Stimulated activated CD4-positive, alpha-beta T cell treated with anti-CD3 and anti-CD28 coated beads, Interleukin-12 subunit alpha, Interleukin-12 subunit beta, amount 100 ng/mL, for 4 hours (primary cell): Measurements from ENCODE around the gene GNB4.

ENCODE experiments used
- DNase-seq: peaks from one replicate; pipeline ENCODE4 v3.0.0-alpha.2; 2020

Gene GNB4

DNA sequence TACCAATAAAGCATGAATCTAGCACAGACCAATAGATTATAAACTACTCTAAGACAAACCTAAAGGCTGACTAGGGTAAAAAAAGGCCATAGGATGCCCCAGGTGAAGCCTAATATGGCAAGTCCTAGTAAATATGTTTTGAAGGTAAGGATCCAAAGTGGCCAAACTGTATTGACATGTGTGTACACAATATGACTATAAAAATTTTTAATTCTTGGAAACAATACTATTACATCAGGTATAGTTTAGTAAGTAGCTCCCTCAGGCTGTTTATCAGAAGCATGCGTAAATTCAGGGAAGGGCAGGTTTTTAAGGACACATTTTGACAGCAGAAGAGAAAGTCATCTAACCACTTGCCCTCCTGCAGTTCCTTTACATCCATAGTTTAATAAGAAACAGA, 18.8 kb downstream of the GNB4 start:
- no peak for DNase-seq

GRCh38 chr3:179432021-179432420, 19.2 kb downstream of the GNB4 start:
- no peak for DNase-seq

DNA sequence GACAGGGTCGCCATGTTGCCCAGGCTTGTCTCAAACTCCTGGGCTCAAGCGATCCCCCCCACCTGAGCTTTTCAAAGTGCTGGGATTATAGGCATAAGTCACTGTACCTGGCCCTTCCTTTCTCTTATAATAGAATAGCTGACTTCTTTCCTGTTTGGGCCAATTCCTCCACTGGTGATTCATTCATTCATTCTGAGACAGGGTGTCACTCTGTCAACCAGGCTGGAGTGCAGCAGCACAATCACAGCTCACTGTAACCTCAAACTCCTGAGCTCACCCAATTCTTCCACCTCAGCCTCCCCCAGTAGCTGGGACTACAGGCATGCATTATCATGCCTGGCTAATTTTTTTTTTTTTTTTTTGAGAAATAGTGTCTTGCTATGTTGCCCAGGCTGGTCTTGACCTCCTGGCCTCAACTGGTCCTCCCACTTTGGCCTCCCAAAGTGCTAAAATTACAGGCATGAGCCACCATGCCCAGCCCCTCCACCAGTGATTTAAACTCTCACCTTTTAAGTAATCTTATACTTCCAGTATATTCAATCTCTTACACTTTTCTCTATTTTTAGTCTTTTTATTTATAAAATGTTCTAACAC, 20.9 kb downstream of the GNB4 start:
- no peak for DNase-seq

GRCh38 chr3:179428876-179429548, 22.3 kb downstream of the GNB4 start:
- no peak for DNase-seq

DNA sequence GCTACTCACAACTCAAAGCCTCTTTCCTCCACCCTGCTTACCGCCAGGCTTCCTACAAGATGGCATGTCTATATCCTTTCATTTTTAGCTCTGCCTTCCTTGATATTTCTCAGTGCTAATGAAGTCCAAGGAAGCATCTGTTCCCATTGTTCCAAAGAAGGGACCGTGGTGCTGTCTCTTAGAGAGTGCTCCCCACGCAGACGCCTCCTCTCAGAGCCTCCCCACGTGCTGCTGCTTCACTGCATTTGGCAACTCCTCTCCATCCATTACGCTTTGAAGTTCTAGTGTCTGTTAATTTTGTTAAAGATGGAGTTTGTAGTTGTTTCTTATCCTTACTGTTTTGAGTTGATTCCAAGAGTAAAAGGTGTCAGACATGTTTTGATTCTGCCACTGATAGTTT, 26.2 kb downstream of the GNB4 start:
- no peak for DNase-seq

GRCh38 chr3:179421500-179421899, 29.8 kb downstream of the GNB4 start:
- no peak for DNase-seq

GRCh38 chr3:179418610-179419009, 32.7 kb downstream of the GNB4 start:
- no peak for DNase-seq

DNA sequence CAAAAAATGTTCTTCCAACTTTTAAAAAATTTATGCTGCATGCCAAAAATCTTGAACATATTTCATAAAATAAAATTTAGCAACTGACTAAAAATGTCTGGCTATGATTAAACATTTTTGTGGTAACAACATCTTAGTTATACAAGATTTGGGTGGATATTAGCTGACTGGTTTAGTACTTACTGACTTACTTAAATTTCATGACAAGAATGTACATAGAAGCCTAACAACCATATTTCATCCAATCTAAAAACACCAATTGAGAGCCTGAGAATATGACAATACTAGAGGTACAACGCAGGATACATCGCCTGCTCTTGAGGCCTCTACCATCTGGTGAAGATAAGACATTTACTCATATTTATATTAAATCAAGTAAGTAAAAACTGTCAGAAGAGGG, 34.6 kb downstream of the GNB4 start:
- DNase-seq = no peak

- DNase-seq = no peak
Measured at GRCh38 chr3:179415377-179415776, 35.9 kb downstream of the GNB4 start.

DNA sequence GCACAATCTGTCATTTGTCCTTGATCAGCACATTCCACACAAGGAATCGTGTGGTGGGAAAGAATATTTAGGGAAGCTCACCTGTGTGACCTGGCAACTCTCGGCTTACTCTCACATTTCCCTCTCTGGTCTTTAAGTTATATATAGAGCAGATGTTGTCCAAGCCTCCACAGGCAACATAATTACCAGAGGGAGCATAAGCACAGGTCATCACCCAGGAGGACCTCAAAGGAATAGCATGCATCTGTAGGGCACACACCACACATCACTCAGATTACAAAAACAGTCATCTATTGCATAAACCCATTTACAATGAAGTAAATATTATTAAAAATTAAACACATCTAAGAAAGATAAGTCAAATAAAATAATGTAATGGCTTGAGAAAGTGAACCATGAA, 36.5 kb downstream of the GNB4 start:
- DNase-seq = no peak

- DNase-seq = no peak
Measured at GRCh38 chr3:179410999-179411398, 40.3 kb downstream of the GNB4 start.

DNA sequence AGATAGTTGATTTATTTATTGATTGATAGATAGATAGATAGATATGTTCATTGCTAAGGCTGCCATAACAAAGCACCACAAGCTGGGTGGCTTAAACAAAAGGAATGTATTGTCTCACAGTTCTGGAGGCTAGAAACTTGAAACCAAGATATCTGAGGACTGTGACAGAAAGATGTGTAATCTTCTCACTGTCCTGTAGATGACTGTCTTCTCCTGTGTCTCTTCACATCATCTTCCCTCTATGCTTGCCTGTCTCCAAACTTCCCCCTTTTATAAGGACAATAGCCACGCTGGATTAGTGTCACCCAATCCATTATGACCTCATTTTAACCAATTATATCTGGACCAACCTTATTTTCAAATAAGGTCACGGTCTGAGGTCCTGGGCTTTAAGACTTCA, 40.9 kb downstream of the GNB4 start:
- DNase-seq = no peak

GRCh38 chr3:179404307-179404706, 47.0 kb downstream of the GNB4 start:
- no peak for DNase-seq

DNA sequence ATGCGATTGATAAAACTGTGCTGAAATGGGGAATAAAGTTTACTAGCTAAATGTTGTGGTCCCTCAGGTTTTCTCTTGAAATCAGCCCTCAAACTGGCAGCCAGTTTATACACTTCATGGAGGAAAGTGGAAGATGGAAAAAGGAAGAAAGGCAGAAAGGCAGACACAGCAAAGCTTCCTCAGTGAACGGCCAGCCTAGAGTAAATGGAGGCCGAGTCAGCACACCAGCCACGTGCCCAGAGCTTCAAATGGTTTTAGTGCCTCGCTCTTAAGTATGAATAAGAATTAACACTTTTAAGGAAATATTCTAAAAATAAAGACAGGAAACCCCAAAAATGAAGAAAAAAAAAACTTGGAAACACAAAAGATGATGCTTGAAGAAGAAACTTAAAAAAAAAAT, 48.3 kb downstream of the GNB4 start:
- DNase-seq = no peak

DNA sequence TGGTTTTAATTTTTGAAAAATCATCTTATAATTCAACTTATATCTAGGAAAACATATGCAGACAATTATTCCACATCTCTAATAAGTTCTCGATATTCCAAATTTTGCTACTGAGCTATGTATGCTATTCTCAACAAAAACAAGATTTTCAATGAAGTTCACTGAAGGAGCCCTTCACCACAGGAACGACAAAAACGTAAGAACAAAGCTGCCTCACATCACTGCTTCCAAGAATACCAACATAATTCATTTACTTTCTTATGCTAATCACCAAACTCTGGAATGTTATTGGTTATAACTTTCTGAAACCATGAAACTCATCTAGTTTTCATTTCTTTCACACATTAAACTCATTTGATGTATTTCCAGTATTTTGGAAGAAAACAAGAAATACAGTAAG, 49.7 kb downstream of the GNB4 start:
- no peak for DNase-seq

GRCh38 chr3:179398574-179399231, 52.6 kb downstream of the GNB4 start:
- DNase-seq = no peak

- DNase-seq = no peak
Measured at GRCh38 chr3:179391906-179392305, 59.4 kb downstream of the GNB4 start.

GRCh38 chr3:179376474-179376873, 74.8 kb downstream of the GNB4 start:
- DNase-seq = no peak

DNA sequence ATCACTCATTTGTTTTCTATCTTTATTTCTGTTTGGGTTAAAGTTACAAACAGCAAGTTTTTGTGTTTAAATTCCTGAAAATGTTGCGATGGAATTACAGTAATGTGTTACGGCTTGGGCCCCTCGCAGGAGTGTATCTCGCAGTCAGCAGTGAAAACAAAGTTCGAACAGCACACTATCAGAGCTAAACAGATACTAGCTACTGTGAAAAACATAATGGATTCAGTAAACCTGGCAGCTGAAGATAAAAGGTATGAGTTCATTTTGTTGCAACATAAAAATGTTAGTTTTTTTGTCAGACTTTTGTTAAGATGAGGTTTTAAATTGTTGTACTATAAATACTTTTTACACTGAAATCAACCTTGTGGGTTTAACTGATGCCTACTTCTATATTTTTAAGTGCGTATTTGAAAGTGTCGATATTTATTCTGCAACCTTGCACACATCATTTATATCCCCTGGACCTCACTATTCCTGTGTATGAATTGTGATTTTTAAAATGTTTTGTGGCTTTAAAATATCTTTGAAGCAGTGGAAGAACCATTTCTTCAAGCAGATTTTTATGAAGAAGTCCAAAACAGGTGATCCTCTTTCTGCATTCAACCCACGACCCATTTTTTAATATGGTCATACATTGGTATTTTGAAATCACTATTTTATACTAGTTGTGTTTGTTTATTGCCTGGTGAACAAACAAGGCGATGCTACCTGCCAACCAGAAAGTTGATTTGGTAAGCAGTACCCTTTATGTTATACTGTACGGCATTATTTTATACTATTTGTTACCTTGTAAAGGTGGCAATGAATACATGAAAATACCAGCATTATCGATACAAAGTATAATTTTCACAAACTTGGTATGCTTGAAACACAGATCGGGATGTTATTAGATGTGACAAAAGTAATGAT, 75.9 kb downstream of the GNB4 start:
- DNase-seq = no peak

GRCh38 chr3:179373938-179374337, 77.3 kb downstream of the GNB4 start:
- no peak for DNase-seq

GRCh38 chr3:179369621-179370020, 81.6 kb downstream of the GNB4 start:
- no peak for DNase-seq

DNA sequence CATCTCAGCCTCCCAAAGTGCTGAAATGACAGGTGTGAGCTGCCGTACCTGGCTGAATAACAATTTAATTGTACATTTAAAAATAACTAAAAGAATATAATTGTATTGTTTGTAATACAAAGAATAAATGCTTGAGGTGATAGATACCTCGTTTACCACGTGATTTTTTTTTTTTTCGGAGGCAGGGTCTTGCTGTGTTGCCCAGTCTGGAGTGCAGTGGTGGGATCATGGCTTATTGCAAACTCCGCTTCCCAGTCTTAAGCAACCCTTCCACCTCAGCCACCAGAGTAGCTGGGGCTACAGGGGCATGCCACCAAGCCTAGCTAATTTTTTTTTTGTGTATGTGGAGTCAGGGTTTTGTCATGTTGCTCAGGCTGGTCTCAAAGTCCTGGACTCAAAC, 87.9 kb downstream of the GNB4 start:
- DNase-seq = no peak

- DNase-seq = no peak
Measured at GRCh38 chr3:179355996-179356395, 95.3 kb downstream of the GNB4 start.
